Pancreas (tissue), 10 donors: ENCODE data around the gene PRPSAP1. TPM values are rescaled to one million over a fixed set of nuclear protein-coding genes. Genes with fewer than 3 reads are reported as not detected.

Experiments
- ATAC-seq, 4 donors: fragments of 200-7000 bp; cut with Tn5 transposase; one replicate each; pipeline versions ENCODE4 v1.8.0 to v1.9.1; 2020; ENCODE audit warnings: mild to moderate bottlenecking in 4 of 4, moderate library complexity in 4 of 4
- DNase-seq, 6 donors: peaks; one replicate each; pipeline ENCODE4 v3.0.0-alpha.2; 2020
- FAIRE-seq: peaks from 2 replicates; lab custom pipeline; 2012; peaks lifted over from hg19 to GRCh38; lab: Jason Lieb, UNC
- H3K27ac ChIP-seq, 4 donors: fragments of 200-600 bp; sonication (generic); 1 replicate in 3 of 4; 2 replicates in 1 of 4; pipeline versions ENCODE4 v1.5.0 to v1.8.0; 2020
- H3K27me3 ChIP-seq, 4 donors: fragments of 200-600 bp; one replicate each; pipeline ENCODE4 v1.8.0; 2021
- H3K36me3 ChIP-seq, 3 donors: fragments of 200-600 bp; sonication (generic) in 1 of 3; one replicate each; pipeline versions ENCODE4 v1.5.0 to v1.8.0; 2020 to 2021
- H3K4me1 ChIP-seq, 3 donors: fragments of 200-600 bp; one replicate each; pipeline ENCODE4 v1.8.0; 2021
- H3K4me3 ChIP-seq, 4 donors: fragments of 200-600 bp; sonication (generic) in 2 of 4; one replicate each; pipeline versions ENCODE4 v1.5.0 to v1.8.0; 2020 to 2021
- H3K9me3 ChIP-seq, 4 donors: fragments of 200-600 bp; one replicate each; pipeline ENCODE4 v1.8.0; 2021
- WGBS, 2 donors: extraction: QIAGEN DNeasy Blood & Tissue Kit; methylation state at CpG; one replicate each; pipeline ENCODE4 v1.1.7; 2013; 5-methylcytosine and 5-hydroxymethylcytosine counted together
- intact Hi-C, 3 donors: fragments of 100-400 bp; cut with DNase I; formaldehyde crosslinking; loops; one replicate each; pipeline versions ENCODE4 v1.11.1 to v1.14.2; 2022
- polyA plus RNA-seq, 2 donors: library from polyadenylated mRNA; stranded (reverse); fragments of 200-250 nt; gene quantifications; one replicate each; pipeline ENCODE4 v1.2.3, GENCODE V29; 2013
- total RNA-seq, 6 donors: library from RNA; stranded (reverse); fragmentation: NEBNext Ultra II Directional in 4 of 6; extraction: Animal tissue kit (Norgen Biotek cat#: 25700) in 4 of 6; gene quantifications; one replicate each; pipeline versions ENCODE4 v1.2.1 to v1.2.4, GENCODE V29; 2021 to 2023
- TF ChIP-seq, protein P1 (sequence below), 4 donors: fragments of 200-600 bp; sonication (generic) in 3 of 4; IDR thresholded peaks; one replicate each; pipeline versions ENCODE4 v1.5.0 to v1.8.0; 2021; ENCODE audit warnings: antibody characterized with exemption in 4 of 4
- donor health status: healthy with polysubstance abuse.
- donor health status: DM: no; HTN: no; CAD: no; lungs with moderate emphysema.
- donor health status: DM: no; HTN: no; CAD: no.
- donor health status: control.
- donor health status: control.
- donor health status: Bipolar disorder and iron deficiency.
- donor health status: DM: yes; HTN: yes; CAD: no.
- donor health status: DM: no; HTN: no; CAD: no.
- donor health status: DM: no; HTN: no; CAD: no.
- donor health status: DM: yes; HTN: yes; CAD: no.

PRPSAP1 gene
- total and polyA plus RNA-seq, 8 donors: 18.5 to 43.3 (median 25.7) TPM

GRCh38 chr17:76379275-76379641 lies 25.5 kb upstream of the PRPSAP1 start:
- Histone ChIP-seq H3K36me3 (no peaks in the 10 kb centered on the region), H3K9me3 (no peaks in the 10 kb centered on the region), H3K4me3 (no peak overlapping the region), H3K4me1 (peaks cover 0 to 7% (median 0%) of the 10 kb centered on the region in 3 donors), H3K27ac (no peak overlapping the region), H3K27me3 (no peaks in the 10 kb centered on the region)
- no peak for ATAC-seq
- intact Hi-C loops: no loop called here
- TF ChIP-seq, protein P1, sequence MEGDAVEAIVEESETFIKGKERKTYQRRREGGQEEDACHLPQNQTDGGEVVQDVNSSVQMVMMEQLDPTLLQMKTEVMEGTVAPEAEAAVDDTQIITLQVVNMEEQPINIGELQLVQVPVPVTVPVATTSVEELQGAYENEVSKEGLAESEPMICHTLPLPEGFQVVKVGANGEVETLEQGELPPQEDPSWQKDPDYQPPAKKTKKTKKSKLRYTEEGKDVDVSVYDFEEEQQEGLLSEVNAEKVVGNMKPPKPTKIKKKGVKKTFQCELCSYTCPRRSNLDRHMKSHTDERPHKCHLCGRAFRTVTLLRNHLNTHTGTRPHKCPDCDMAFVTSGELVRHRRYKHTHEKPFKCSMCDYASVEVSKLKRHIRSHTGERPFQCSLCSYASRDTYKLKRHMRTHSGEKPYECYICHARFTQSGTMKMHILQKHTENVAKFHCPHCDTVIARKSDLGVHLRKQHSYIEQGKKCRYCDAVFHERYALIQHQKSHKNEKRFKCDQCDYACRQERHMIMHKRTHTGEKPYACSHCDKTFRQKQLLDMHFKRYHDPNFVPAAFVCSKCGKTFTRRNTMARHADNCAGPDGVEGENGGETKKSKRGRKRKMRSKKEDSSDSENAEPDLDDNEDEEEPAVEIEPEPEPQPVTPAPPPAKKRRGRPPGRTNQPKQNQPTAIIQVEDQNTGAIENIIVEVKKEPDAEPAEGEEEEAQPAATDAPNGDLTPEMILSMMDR (IDR thresholded peaks at IDR 0.05): no peak
- no peak for FAIRE-seq
- WGBS, 2 donors: 84 to 87% methylated on average over 11 of the region's 11 CpGs
- no peak for DNase-seq

GRCh38 chr17:76378548-76379274 lies 25.0 kb upstream of the PRPSAP1 start:
- TF ChIP-seq, protein P1 (IDR thresholded peaks at IDR 0.05): no peak
- Histone ChIP-seq H3K9me3 (no peaks in the 10 kb centered on the region), H3K4me3 (no peak overlapping the region), H3K4me1 (peaks cover 0 to 7% (median 0%) of the 10 kb centered on the region in 3 donors), H3K36me3 (no peaks in the 10 kb centered on the region), H3K27me3 (no peaks in the 10 kb centered on the region), H3K27ac (no peak overlapping the region)
- intact Hi-C loops: no loop called here
- DNase-seq (no peak), ATAC-seq (no peak), FAIRE-seq (no peak)
- WGBS, 2 donors: 80 to 82% methylated on average over 5 of the region's 5 CpGs

DNA sequence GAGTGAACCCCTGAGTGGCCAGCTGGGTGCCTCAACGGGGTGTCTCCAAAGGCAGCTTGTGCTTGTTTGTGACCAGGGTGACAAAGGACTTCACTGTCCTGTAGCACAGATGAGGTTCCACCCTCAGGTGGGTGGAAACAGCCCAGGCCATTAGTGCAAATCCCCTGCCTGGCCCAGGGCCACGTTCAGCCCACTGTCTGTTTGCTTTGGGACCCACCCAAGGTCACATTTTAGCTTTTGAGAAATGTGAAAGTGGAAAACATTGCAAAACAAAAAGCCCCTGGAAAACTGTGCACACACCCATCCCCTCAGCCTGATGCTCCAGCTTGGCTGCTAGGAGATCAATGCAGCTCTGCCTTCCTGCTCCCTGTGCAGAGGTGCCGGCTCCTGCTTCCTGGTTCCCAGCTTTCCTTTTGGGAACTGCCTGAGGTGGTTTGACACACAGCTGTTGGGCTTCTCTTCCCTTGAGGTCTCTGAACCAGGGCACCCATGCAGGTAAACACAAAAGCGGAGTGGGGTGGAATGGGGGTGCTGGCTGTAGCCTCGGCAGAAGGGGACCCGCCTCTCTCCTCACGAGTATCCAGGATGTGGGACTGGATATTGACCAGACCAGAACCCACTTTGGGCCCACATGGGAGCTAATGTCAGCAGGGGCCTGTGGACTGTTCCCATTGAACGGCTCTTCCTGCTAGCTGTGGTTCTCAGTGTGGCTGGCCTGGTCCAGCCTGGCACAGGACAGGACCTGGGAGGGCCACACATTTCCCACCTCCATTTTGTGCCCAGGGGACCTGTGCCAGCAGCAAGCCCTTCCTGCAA lies 22.8 kb upstream of the PRPSAP1 start:
- Histone ChIP-seq H3K27ac (peak overlapping the region in 3 of 4 donors; percentile 33 to 79 (median 47)), H3K9me3 (no peaks in the 10 kb centered on the region), H3K36me3 (no peaks in the 10 kb centered on the region), H3K4me1 (peaks cover 0 to 7% (median 0%) of the 10 kb centered on the region in 3 donors), H3K4me3 (no peak overlapping the region), H3K27me3 (no peaks in the 10 kb centered on the region)
- ATAC-seq (peak; percentile 41 to 75 (median 59)), FAIRE-seq (no peak), DNase-seq (peak in 2 of 6 donors; percentile 48 to 49)
- TF ChIP-seq, protein P1 (IDR thresholded peaks at IDR 0.05): no peak
- WGBS, 2 donors: 56 to 58% methylated on average over 8 of the region's 8 CpGs
- intact Hi-C loops: no loop called here

DNA sequence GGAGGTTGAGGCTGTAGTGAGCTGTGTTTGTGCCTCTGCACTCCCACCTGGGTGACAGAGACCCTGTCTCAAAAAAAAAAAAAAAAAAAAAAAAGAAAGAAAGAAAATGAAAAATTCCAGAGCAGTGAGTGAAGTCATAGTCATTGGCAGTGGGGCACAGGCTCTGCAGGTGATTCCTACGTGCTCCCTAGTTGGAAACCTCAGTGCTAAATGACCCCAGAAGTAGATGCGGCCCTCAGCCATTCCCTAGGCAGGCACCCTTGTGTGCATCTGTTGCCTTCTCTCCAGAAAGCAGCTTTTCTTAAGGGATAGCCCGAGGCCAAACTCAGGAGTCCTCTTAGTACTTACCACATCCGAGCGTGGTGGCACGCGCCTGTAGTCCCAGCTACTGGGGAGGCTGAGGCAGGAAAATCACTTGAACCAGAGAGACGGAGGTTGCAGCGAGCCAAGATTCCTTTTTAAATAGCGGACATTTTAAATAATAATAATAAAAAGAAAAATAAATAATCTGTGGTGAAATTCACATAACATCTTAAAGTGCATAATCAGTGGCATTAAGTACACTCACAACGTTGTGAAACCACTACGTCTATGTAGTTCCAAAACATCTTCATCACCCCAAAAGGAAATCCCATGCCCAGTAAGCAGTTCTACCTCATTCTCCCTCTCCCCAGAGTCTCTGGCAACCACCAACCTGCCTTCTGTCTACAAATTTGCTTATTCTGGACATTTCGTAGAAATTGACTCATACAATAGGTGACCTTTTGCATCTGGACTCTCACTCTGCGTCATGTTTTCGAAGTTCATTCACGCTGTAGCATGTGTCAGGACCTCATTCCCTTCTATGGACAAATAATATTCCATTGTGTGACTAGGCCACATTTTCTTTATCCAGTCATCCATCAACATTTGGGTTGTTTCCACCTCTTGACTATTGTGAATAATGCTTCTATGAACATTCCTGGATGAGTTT lies 18.2 kb upstream of the PRPSAP1 start:
- Histone ChIP-seq H3K4me3 (no peak overlapping the region), H3K27ac (no peak overlapping the region), H3K4me1 (peaks cover 0 to 7% (median 0%) of the 10 kb centered on the region in 3 donors), H3K36me3 (no peaks in the 10 kb centered on the region), H3K27me3 (no peaks in the 10 kb centered on the region), H3K9me3 (no peaks in the 10 kb centered on the region)
- intact Hi-C loops: no loop called here
- ATAC-seq (no peak), DNase-seq (no peak), FAIRE-seq (no peak)
- 87 to 88% methylated on average over 16 of the region's 16 CpGs for WGBS, 2 donors
- TF ChIP-seq, protein P1 (IDR thresholded peaks at IDR 0.05): no peak
